Chondrocyte (in vitro differentiated cells): ENCODE data around the gene MYO18B. TPM values are rescaled to one million over a fixed set of nuclear protein-coding genes. Genes with fewer than 3 reads are reported as not detected.

Source experiments
- DNase-seq: peaks from one replicate; pipeline ENCODE4 v3.0.0; 2021; ENCODE audit warnings: mixed read lengths, low spot score
- H3K27ac Mint-ChIP-seq: one replicate; pipeline ENCODE4 v1.8.0; 2021; ENCODE audit warnings: mild to moderate bottlenecking, moderate library complexity, mixed read lengths; ENCODE audit not compliant: unreplicated experiment
- H3K27me3 Mint-ChIP-seq: 2 replicates; pipeline ENCODE4 v1.8.0; 2021; ENCODE audit warnings: low read depth, mixed read lengths
- H3K36me3 Mint-ChIP-seq: 2 replicates; pipeline ENCODE4 v1.8.0; 2021; ENCODE audit warnings: low read depth, mixed read lengths
- H3K4me1 Mint-ChIP-seq: 2 replicates; pipeline ENCODE4 v1.8.0; 2021; ENCODE audit warnings: low read depth, mild to moderate bottlenecking, mixed read lengths
- H3K4me3 Mint-ChIP-seq: one replicate; pipeline ENCODE4 v1.8.0; 2021; ENCODE audit warnings: mild to moderate bottlenecking, moderate library complexity, mixed read lengths; ENCODE audit not compliant: unreplicated experiment
- H3K9me3 Mint-ChIP-seq: 2 replicates; pipeline ENCODE4 v1.8.0; 2021; ENCODE audit warnings: low read depth, mixed read lengths
- CTCF ChIP-seq: fragments of 200-600 bp; sonication (generic); IDR thresholded peaks from 2 replicates; pipeline ENCODE4 v1.5.0; 2021; ENCODE audit warnings: antibody characterized with exemption, mild to moderate bottlenecking, moderate library complexity
- total RNA-seq: library from RNA; stranded (reverse); gene quantifications from 3 replicates; pipeline ENCODE4 v1.2.1, GENCODE V29; 2021

The MYO18B gene
- total RNA-seq, 1 donor from 2014 or later = 0.20 TPM

- no peaks in the 10 kb centered on the region for H3K36me3 Mint-ChIP-seq
- TF ChIP-seq CTCF = no peak
- H3K27ac Mint-ChIP-seq = no peak overlapping the region
- H3K9me3 Mint-ChIP-seq = peaks cover 7% of the 10 kb centered on the region
- H3K4me3 Mint-ChIP-seq = no peak overlapping the region
- H3K27me3 Mint-ChIP-seq = peaks cover 42% of the 10 kb centered on the region
- H3K4me1 Mint-ChIP-seq = no peaks in the 10 kb centered on the region
- DNase-seq = no peak
Measured at GRCh38 chr22:25923914-25924313, 181.9 kb downstream of the MYO18B start.

- Mint-ChIP-seq H3K4me3 (no peak overlapping the region), H3K27me3 (peaks cover 46% of the 10 kb centered on the region), H3K9me3 (peaks cover 7% of the 10 kb centered on the region), H3K4me1 (no peaks in the 10 kb centered on the region), H3K27ac (no peak overlapping the region), H3K36me3 (no peaks in the 10 kb centered on the region)
- no peak for DNase-seq
- no peak for TF ChIP-seq CTCF
Measured at GRCh38 chr22:25928038-25928437, 186.1 kb downstream of the MYO18B start.

- Mint-ChIP-seq H3K9me3 (peaks cover 14% of the 10 kb centered on the region), H3K4me3 (no peak overlapping the region), H3K27me3 (peaks cover 37% of the 10 kb centered on the region), H3K27ac (no peak overlapping the region), H3K36me3 (no peaks in the 10 kb centered on the region), H3K4me1 (no peaks in the 10 kb centered on the region)
- no peak for DNase-seq
- TF ChIP-seq CTCF = no peak
Measured at GRCh38 chr22:25929321-25929878, 187.4 kb downstream of the MYO18B start.

GRCh38 chr22:25930083-25930482 is 188.1 kb downstream of the MYO18B start:
- H3K4me1 Mint-ChIP-seq = no peaks in the 10 kb centered on the region
- peaks cover 14% of the 10 kb centered on the region for H3K9me3 Mint-ChIP-seq
- H3K4me3 Mint-ChIP-seq = no peak overlapping the region
- H3K27ac Mint-ChIP-seq = no peak overlapping the region
- peaks cover 37% of the 10 kb centered on the region for H3K27me3 Mint-ChIP-seq
- no peak for TF ChIP-seq CTCF
- no peak for DNase-seq
- H3K36me3 Mint-ChIP-seq = no peaks in the 10 kb centered on the region

GRCh38 chr22:25930788-25931310 is 188.9 kb downstream of the MYO18B start:
- peaks cover 14% of the 10 kb centered on the region for H3K9me3 Mint-ChIP-seq
- H3K27me3 Mint-ChIP-seq = peaks cover 44% of the 10 kb centered on the region
- no peaks in the 10 kb centered on the region for H3K36me3 Mint-ChIP-seq
- H3K4me3 Mint-ChIP-seq = no peak overlapping the region
- TF ChIP-seq CTCF = no peak
- no peaks in the 10 kb centered on the region for H3K4me1 Mint-ChIP-seq
- H3K27ac Mint-ChIP-seq = no peak overlapping the region
- DNase-seq = no peak
